ENCODE measurements around the gene AP1M1.

Gene AP1M1

GRCh38 chr19:16259385-16260159 lies 61.9 kb downstream of the AP1M1 start:
- no peak for TF ChIP-seq CTCF (IDR thresholded peaks at IDR 0.05; ENCODE audit: low read depth, low read length)
- H3K4me1 ChIP-seq, result peaks cover 3% of the 10 kb centered on the region
- DNase-seq, result no peak

GRCh38 chr19:16260160-16260811 lies 62.6 kb downstream of the AP1M1 start:
- DNase-seq, result no peak
- no peaks in the 10 kb centered on the region for H3K36me3 ChIP-seq
- no peaks in the 10 kb centered on the region for H3K27me3 ChIP-seq
- no peak overlapping the region for H3K4me3 ChIP-seq (ENCODE audit: low read depth, low read length)
- TF ChIP-seq CTCF (IDR thresholded peaks at IDR 0.05; ENCODE audit: low read depth, low read length), result no peak
- peaks cover 3% of the 10 kb centered on the region for H3K4me1 ChIP-seq
- H3K9me3 ChIP-seq, result no peaks in the 10 kb centered on the region

More at GRCh38 chr19:16259385-16260159, 61.9 kb downstream of the AP1M1 start:
- Histone ChIP-seq H3K9me3 (no peaks in the 10 kb centered on the region), H3K36me3 (no peaks in the 10 kb centered on the region), H3K27me3 (no peaks in the 10 kb centered on the region), H3K4me3 (ENCODE audit: low read depth, low read length) (no peak overlapping the region)

GRCh38 chr19:16260812-16261161 lies 63.1 kb downstream of the AP1M1 start:
- Histone ChIP-seq H3K36me3 (no peaks in the 10 kb centered on the region), H3K9me3 (no peaks in the 10 kb centered on the region), H3K4me1 (peaks cover 3% of the 10 kb centered on the region), H3K27me3 (no peaks in the 10 kb centered on the region), H3K4me3 (ENCODE audit: low read depth, low read length) (no peak overlapping the region)
- no peak for TF ChIP-seq CTCF (IDR thresholded peaks at IDR 0.05; ENCODE audit: low read depth, low read length)
- DNase-seq, result no peak

GRCh38 chr19:16261584-16262368 lies 64.1 kb downstream of the AP1M1 start:
- Histone ChIP-seq H3K9me3 (no peaks in the 10 kb centered on the region), H3K4me3 (ENCODE audit: low read depth, low read length) (no peak overlapping the region), H3K27me3 (no peaks in the 10 kb centered on the region), H3K4me1 (peaks cover 3% of the 10 kb centered on the region), H3K36me3 (no peaks in the 10 kb centered on the region)
- TF ChIP-seq CTCF (IDR thresholded peaks at IDR 0.05; ENCODE audit: low read depth, low read length), result no peak
- no peak for DNase-seq

- Histone ChIP-seq H3K4me1 (peaks cover 3% of the 10 kb centered on the region), H3K27me3 (no peaks in the 10 kb centered on the region), H3K4me3 (ENCODE audit: low read depth, low read length) (no peak overlapping the region), H3K9me3 (no peaks in the 10 kb centered on the region), H3K36me3 (no peaks in the 10 kb centered on the region)
- DNase-seq, result peak; percentile 53
- TF ChIP-seq CTCF (IDR thresholded peaks at IDR 0.05; ENCODE audit: low read depth, low read length), result no peak
These were observed 64.9 kb downstream of the AP1M1 start for GRCh38 chr19:16262618-16263017.

Measured in BE2C (cell line).